Measurements from ENCODE around the gene CDH10.

DNA sequence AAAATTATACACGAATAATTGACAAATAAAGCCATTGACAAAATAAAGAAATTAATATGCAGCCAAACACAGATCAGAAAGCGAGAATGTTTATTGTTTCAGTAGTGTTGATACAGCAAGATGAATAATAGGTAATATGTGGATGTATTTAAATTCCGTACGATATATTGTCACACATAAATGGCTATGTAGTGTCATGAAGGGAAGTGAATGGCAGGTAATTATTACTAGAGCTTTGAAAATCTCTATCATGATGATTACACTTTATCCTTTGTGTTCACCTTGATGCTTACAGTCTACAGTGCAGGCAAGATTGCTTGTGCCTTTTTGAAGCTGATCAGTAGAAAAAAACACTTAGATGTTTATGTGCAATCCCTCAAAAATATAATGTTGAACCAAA, 23.3 kb upstream of the CDH10 start:
- TF ChIP-seq POLR2A (IDR thresholded peaks at IDR 0.05; ENCODE audit: low read depth, low read length) (no peak), CTCF (conservative IDR thresholded peaks at IDR 0.05; ENCODE audit: low read depth, low read length) (no peak), NFE2L2 (IDR thresholded peaks at IDR 0.05; ENCODE audit: low read depth, low read length) (no peak), CEBPB (IDR thresholded peaks at IDR 0.05; ENCODE audit: low read depth, low read length) (no peak), RFX5 (IDR thresholded peaks at IDR 0.05; ENCODE audit: low read depth, low read length) (no peak), SMC3 (IDR thresholded peaks at IDR 0.05; ENCODE audit: low read depth, low read length) (no peak), MAFK (IDR thresholded peaks at IDR 0.05; ENCODE audit: low read depth, low read length) (no peak), RCOR1 (IDR thresholded peaks at IDR 0.05; ENCODE audit: insufficient replicate concordance, low read length) (no peak), RAD21 (IDR thresholded peaks at IDR 0.05; ENCODE audit: low read length) (no peak), USF2 (IDR thresholded peaks at IDR 0.05; ENCODE audit: low read depth, low read length) (no peak), MXI1 (IDR thresholded peaks at IDR 0.05; ENCODE audit: borderline replicate concordance, low read depth, low read length) (no peak), FOS (IDR thresholded peaks at IDR 0.05; ENCODE audit: low read depth, low read length) (no peak)

Measured in IMR-90 (cell line).